H9 (cell line): Measurements from ENCODE around the gene NPM3. TPM values are rescaled to one million over a fixed set of nuclear protein-coding genes. Genes with fewer than 3 reads are reported as not detected.

Source experiments
- DNase-seq: peaks from one replicate; pipeline ENCODE4 v3.0.0-alpha.2; 2017
- H2AFZ ChIP-seq: one replicate; pipeline ENCODE4 v1.6.1; 2013; ENCODE audit warnings: mild to moderate bottlenecking, low read length, control low read depth, moderate library complexity
- H2AK5ac ChIP-seq: 2 replicates; pipeline ENCODE4 v1.6.1; 2013; ENCODE audit warnings: low read length, control low read depth, mixed read lengths; ENCODE audit not compliant: insufficient read length
- H2BK120ac ChIP-seq: one replicate; pipeline ENCODE4 v1.6.1; 2013; ENCODE audit warnings: low read depth, mild to moderate bottlenecking, low read length, control low read depth, inconsistent platforms; ENCODE audit not compliant: poor library complexity, severe bottlenecking
- H2BK12ac ChIP-seq: 2 replicates; pipeline ENCODE4 v1.6.1; 2013; ENCODE audit warnings: low read length, control low read depth, mixed read lengths, low read depth; ENCODE audit not compliant: insufficient read length
- H2BK15ac ChIP-seq: 2 replicates; pipeline ENCODE4 v1.6.1; 2013; ENCODE audit warnings: low read depth, low read length, control low read depth
- H2BK20ac ChIP-seq: one replicate; pipeline ENCODE4 v1.6.1; 2013; ENCODE audit warnings: low read depth, mild to moderate bottlenecking, low read length, control low read depth, inconsistent platforms; ENCODE audit not compliant: poor library complexity, severe bottlenecking
- H2BK5ac ChIP-seq: 2 replicates; pipeline ENCODE4 v1.6.1; 2013; ENCODE audit warnings: low read length, control low read depth, mixed read lengths; ENCODE audit not compliant: insufficient read length
- H3K14ac ChIP-seq: 2 replicates; pipeline ENCODE4 v1.6.1; 2013; ENCODE audit warnings: low read length, control low read depth; ENCODE audit not compliant: insufficient read depth
- H3K18ac ChIP-seq: 2 replicates; pipeline ENCODE4 v1.6.1; 2013; ENCODE audit warnings: low read depth, mild to moderate bottlenecking, mixed read lengths, low read length, control low read depth; ENCODE audit not compliant: insufficient read length
- H3K23ac ChIP-seq: 2 replicates; pipeline ENCODE4 v1.6.1; 2013; ENCODE audit warnings: low read length, control low read depth, mixed read lengths, low read depth; ENCODE audit not compliant: insufficient read length
- H3K23me2 ChIP-seq: 2 replicates; pipeline ENCODE4 v1.6.1; 2013; ENCODE audit warnings: low read depth, mild to moderate bottlenecking, mixed read lengths, low read length, control low read depth; ENCODE audit not compliant: insufficient read length, poor library complexity, severe bottlenecking
- H3K27ac ChIP-seq: 2 replicates; pipeline ENCODE4 v1.5.1; 2013; ENCODE audit warnings: low read length, control low read depth, mixed read lengths, low read depth; ENCODE audit not compliant: insufficient read length
- H3K27me3 ChIP-seq: 2 replicates; pipeline ENCODE4 v1.6.1; 2013; ENCODE audit warnings: low read length, control low read depth, inconsistent platforms; ENCODE audit not compliant: insufficient read depth
- H3K4ac ChIP-seq: 2 replicates; pipeline ENCODE4 v1.6.1; 2013; ENCODE audit warnings: low read depth, mild to moderate bottlenecking, control low read depth, inconsistent platforms, low read length, moderate library complexity
- H3K4me1 ChIP-seq: 2 replicates; pipeline ENCODE4 v1.6.1; 2013; ENCODE audit warnings: low read length, control low read depth, inconsistent platforms; ENCODE audit not compliant: insufficient read depth
- H3K4me2 ChIP-seq: 2 replicates; pipeline ENCODE4 v1.6.1; 2013; ENCODE audit warnings: low read length, control low read depth, mixed read lengths; ENCODE audit not compliant: insufficient read length, insufficient read depth
- H3K56ac ChIP-seq: 2 replicates; pipeline ENCODE4 v1.6.1; 2013; ENCODE audit warnings: low read depth, mild to moderate bottlenecking, mixed read lengths, low read length, control low read depth; ENCODE audit not compliant: insufficient read length
- H3K79me1 ChIP-seq: 2 replicates; pipeline ENCODE4 v1.6.1; 2013; ENCODE audit warnings: low read depth, mild to moderate bottlenecking, moderate library complexity, low read length, control low read depth, inconsistent platforms; ENCODE audit not compliant: insufficient read depth, poor library complexity, severe bottlenecking
- H3K79me2 ChIP-seq: 2 replicates; pipeline ENCODE4 v1.6.1; 2013; ENCODE audit warnings: low read length, control low read depth, inconsistent platforms; ENCODE audit not compliant: insufficient read depth
- H3K9ac ChIP-seq: 2 replicates; pipeline ENCODE4 v1.6.1; 2013; ENCODE audit warnings: low read length, control low read depth, mixed read lengths; ENCODE audit not compliant: insufficient read length; ENCODE audit errors: extremely low read depth
- H3K9me3 ChIP-seq: one replicate; pipeline ENCODE4 v1.6.1; 2013; ENCODE audit warnings: low read depth, low read length, inconsistent platforms; ENCODE audit not compliant: control insufficient read depth
- H3T11ph ChIP-seq: one replicate; pipeline ENCODE4 v1.6.1; 2013; ENCODE audit warnings: mild to moderate bottlenecking, low read length, control low read depth, inconsistent platforms
- H4K20me1 ChIP-seq: one replicate; pipeline ENCODE4 v1.6.1; 2013; ENCODE audit not compliant: control insufficient read depth, insufficient read length, insufficient read depth
- H4K5ac ChIP-seq: 2 replicates; pipeline ENCODE4 v1.6.1; 2013; ENCODE audit warnings: low read depth, mild to moderate bottlenecking, mixed read lengths, low read length, control low read depth; ENCODE audit not compliant: insufficient read length
- H4K8ac ChIP-seq: replicated peaks from 2 replicates; pipeline ENCODE4 v1.6.1; 2013; ENCODE audit warnings: low read length, control low read depth, mixed read lengths, low read depth; ENCODE audit not compliant: insufficient read length
- H4K91ac ChIP-seq: 2 replicates; pipeline ENCODE4 v1.6.1; 2013; ENCODE audit warnings: low read depth, mild to moderate bottlenecking, moderate library complexity, mixed read lengths, low read length, control low read depth; ENCODE audit not compliant: insufficient read length
- H3K27ac Mint-ChIP-seq, 3 experiments: 2 replicates in 2 of 3; 3 replicates in 1 of 3; pipeline ENCODE4 v1.8.0; 2020 to 2021; ENCODE audit warnings: mixed read lengths in 3 of 3, mild to moderate bottlenecking in 1 of 3, moderate library complexity in 1 of 3
- H3K27me3 Mint-ChIP-seq: 2 replicates; pipeline ENCODE4 v1.8.0; 2021; ENCODE audit warnings: low read depth, mild to moderate bottlenecking, moderate library complexity, mixed read lengths
- H3K36me3 Mint-ChIP-seq, 3 experiments: 2 replicates in 2 of 3; 3 replicates in 1 of 3; pipeline ENCODE4 v1.8.0; 2020 to 2021; ENCODE audit warnings: low read depth in 3 of 3, mixed read lengths in 3 of 3; ENCODE audit not compliant: insufficient read depth in 1 of 3
- H3K4me1 Mint-ChIP-seq, 2 experiments: 2 replicates each; pipeline ENCODE4 v1.8.0; 2020; ENCODE audit warnings: mixed read lengths in 2 of 2
- H3K4me3 Mint-ChIP-seq, 2 experiments: 2 replicates in 1 of 2; 3 replicates in 1 of 2; pipeline ENCODE4 v1.8.0; 2020 to 2021; ENCODE audit warnings: mild to moderate bottlenecking in 2 of 2, mixed read lengths in 2 of 2, moderate library complexity in 1 of 2
- H3K9me3 Mint-ChIP-seq, 2 experiments: 2 replicates in 1 of 2; 3 replicates in 1 of 2; pipeline ENCODE4 v1.8.0; 2020; ENCODE audit warnings: mild to moderate bottlenecking in 2 of 2, mixed read lengths in 2 of 2, moderate library complexity in 1 of 2
- CTCF ChIP-seq: fragments of 200-600 bp; sonication (generic); conservative IDR thresholded peaks from 3 replicates; pipeline ENCODE4 v1.8.0; 2021; ENCODE audit warnings: antibody characterized with exemption, mild to moderate bottlenecking
- WGBS: extraction: QIAGEN DNeasy Blood & Tissue Kit; methylation state at CpG from one replicate; pipeline ENCODE4 v1.1.7; 2013; ENCODE audit warnings: missing lambda C conversion rate, low lambda C conversion rate, mixed read lengths; ENCODE audit not compliant: insufficient read length; ENCODE audit errors: extremely low coverage; 5-methylcytosine and 5-hydroxymethylcytosine counted together
- total RNA-seq: library from RNA; stranded (reverse); gene quantifications from 2 replicates; pipeline ENCODE4 v1.2.1, GENCODE V29; 2021

The NPM3 gene
- total RNA-seq, 1 experiment from 2014 or later, result 133 TPM

GRCh38 chr10:101745074-101745696, 38.1 kb downstream of the NPM3 start:
- no peaks in the 10 kb centered on the region for H3K36me3 Mint-ChIP-seq
- H3K27me3 ChIP-seq, result no peaks in the 10 kb centered on the region

More at GRCh38 chr10:101745074-101745696, 38.1 kb downstream of the NPM3 start:
- no peak for DNase-seq
- Histone ChIP-seq H3K79me1 (no peaks in the 10 kb centered on the region), H3K9me3 (no peaks in the 10 kb centered on the region), H3K23me2 (no peaks in the 10 kb centered on the region), H3K79me2 (no peaks in the 10 kb centered on the region), H3K27ac (no peak overlapping the region), H2BK20ac (no peak overlapping the region), H2BK15ac (no peak overlapping the region), H3K4ac (no peak overlapping the region), H3K14ac (no peak overlapping the region), H4K8ac (no peak overlapping the region), H3K4me2 (no peak overlapping the region), H2AFZ (no peak overlapping the region), H4K91ac (no peak overlapping the region), H3K18ac (no peak overlapping the region), H3T11ph (no peak overlapping the region), H4K5ac (no peak overlapping the region), H2AK5ac (no peak overlapping the region), H2BK5ac (no peak overlapping the region), H2BK120ac (no peak overlapping the region), H3K4me1 (no peaks in the 10 kb centered on the region), H3K56ac (no peak overlapping the region), H4K20me1 (no peaks in the 10 kb centered on the region), H3K23ac (no peak overlapping the region), H2BK12ac (no peak overlapping the region), H3K9ac (no peak overlapping the region)
- Mint-ChIP-seq H3K4me1 (peaks cover 9 to 11% of the 10 kb centered on the region in 2 experiments), H3K27me3 (peaks cover 1% of the 10 kb centered on the region), H3K4me3 (no peak overlapping the region), H3K9me3 (no peaks in the 10 kb centered on the region), H3K27ac (no peak overlapping the region)
- no peak for TF ChIP-seq CTCF
- WGBS, result no CpG with 5 or more reads among the region's 9 CpGs
